Tibial nerve (tissue), 4 donors: ENCODE measurements around the gene ZNF775. TPM values are rescaled to one million over a fixed set of nuclear protein-coding genes. Genes with fewer than 3 reads are reported as not detected.

ENCODE experiments used
- DNase-seq, 2 donors: peaks; one replicate each; pipeline ENCODE4 v3.0.0-alpha.2; 2019; ENCODE audit warnings: low spot score in 2 of 2
- H3K27ac ChIP-seq, 4 donors: fragments of 200-600 bp; sonication (generic) in 3 of 4; one replicate each; pipeline ENCODE4 v1.5.1; 2017 to 2019; ENCODE audit warnings: mild to moderate bottlenecking in 1 of 4
- H3K27me3 ChIP-seq, 2 donors: fragments of 200-600 bp; sonication (generic) in 1 of 2; one replicate each; pipeline versions ENCODE4 v1.5.1 to v1.6.0; 2017 to 2019
- H3K36me3 ChIP-seq, 3 donors: fragments of 200-600 bp; sonication (generic); one replicate each; pipeline ENCODE4 v1.5.1; 2018 to 2019
- H3K4me1 ChIP-seq, 4 donors: fragments of 200-600 bp; sonication (generic) in 3 of 4; one replicate each; pipeline ENCODE4 v1.5.1; 2017 to 2019
- H3K4me3 ChIP-seq, 4 donors: fragments of 200-600 bp; sonication (generic) in 3 of 4; one replicate each; pipeline ENCODE4 v1.5.1; 2017 to 2019; ENCODE audit warnings: mild to moderate bottlenecking in 1 of 4, moderate library complexity in 1 of 4
- H3K9me3 ChIP-seq, 4 donors: fragments of 200-600 bp; sonication (generic) in 3 of 4; one replicate each; pipeline ENCODE4 v1.5.1; 2017 to 2019
- EP300 ChIP-seq, 2 donors: sonication (generic); formaldehyde crosslinking; IDR thresholded peaks; one replicate each; pipeline ENCODE4 v1.6.1; 2017; ENCODE audit warnings: antibody characterized with exemption in 2 of 2, mild to moderate bottlenecking in 1 of 2
- POLR2A ChIP-seq, 2 donors: fragments of 450-650 bp; IDR thresholded peaks; one replicate each; pipeline ENCODE4 v1.6.1; 2017; ENCODE audit warnings: antibody characterized with exemption in 2 of 2, mild to moderate bottlenecking in 2 of 2, moderate library complexity in 2 of 2
- WGBS, 2 donors: methylation state at CpG; one replicate each; pipeline ENCODE4 v1.1.5; 2018; 5-methylcytosine and 5-hydroxymethylcytosine counted together
- total RNA-seq, 4 donors: library from RNA; depleted of rRNA; stranded (reverse); fragments of >200 nt; gene quantifications; one replicate each; pipeline ENCODE4 v1.1.0, GENCODE V29; 2016
- TF ChIP-seq, protein P1 (sequence below), 5 experiments: fragments of 200-600 bp in 3 of 5; fragments of 450-650 bp in 2 of 5; sonication (generic) in 3 of 5; IDR thresholded peaks; one replicate each; pipeline ENCODE4 v1.5.1; 2016 to 2019; ENCODE audit warnings: antibody characterized with exemption in 5 of 5, mild to moderate bottlenecking in 3 of 5, moderate library complexity in 2 of 5

The ZNF775 gene
- total RNA-seq, 4 donors from 2014 or later = 5.9 to 14.3 (median 11.6) TPM

- H3K27me3 ChIP-seq = no peaks in the 10 kb centered on the region
- TF ChIP-seq, protein P1, sequence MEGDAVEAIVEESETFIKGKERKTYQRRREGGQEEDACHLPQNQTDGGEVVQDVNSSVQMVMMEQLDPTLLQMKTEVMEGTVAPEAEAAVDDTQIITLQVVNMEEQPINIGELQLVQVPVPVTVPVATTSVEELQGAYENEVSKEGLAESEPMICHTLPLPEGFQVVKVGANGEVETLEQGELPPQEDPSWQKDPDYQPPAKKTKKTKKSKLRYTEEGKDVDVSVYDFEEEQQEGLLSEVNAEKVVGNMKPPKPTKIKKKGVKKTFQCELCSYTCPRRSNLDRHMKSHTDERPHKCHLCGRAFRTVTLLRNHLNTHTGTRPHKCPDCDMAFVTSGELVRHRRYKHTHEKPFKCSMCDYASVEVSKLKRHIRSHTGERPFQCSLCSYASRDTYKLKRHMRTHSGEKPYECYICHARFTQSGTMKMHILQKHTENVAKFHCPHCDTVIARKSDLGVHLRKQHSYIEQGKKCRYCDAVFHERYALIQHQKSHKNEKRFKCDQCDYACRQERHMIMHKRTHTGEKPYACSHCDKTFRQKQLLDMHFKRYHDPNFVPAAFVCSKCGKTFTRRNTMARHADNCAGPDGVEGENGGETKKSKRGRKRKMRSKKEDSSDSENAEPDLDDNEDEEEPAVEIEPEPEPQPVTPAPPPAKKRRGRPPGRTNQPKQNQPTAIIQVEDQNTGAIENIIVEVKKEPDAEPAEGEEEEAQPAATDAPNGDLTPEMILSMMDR (IDR thresholded peaks at IDR 0.05) = no peak
- no peak for TF ChIP-seq POLR2A (IDR thresholded peaks at IDR 0.05)
- TF ChIP-seq EP300 (IDR thresholded peaks at IDR 0.05) = no peak
- H3K4me1 ChIP-seq = no peaks in the 10 kb centered on the region
- WGBS, 2 donors = 33 to 43% methylated on average over 9 to 11 of the region's 11 CpGs
- H3K4me3 ChIP-seq = no peak overlapping the region
- no peaks in the 10 kb centered on the region for H3K36me3 ChIP-seq
- DNase-seq = no peak
- no peak overlapping the region for H3K27ac ChIP-seq
- H3K9me3 ChIP-seq = no peaks in the 10 kb centered on the region
These were observed 49.7 kb downstream of the ZNF775 start for GRCh38 chr7:150428671-150429451.

DNA sequence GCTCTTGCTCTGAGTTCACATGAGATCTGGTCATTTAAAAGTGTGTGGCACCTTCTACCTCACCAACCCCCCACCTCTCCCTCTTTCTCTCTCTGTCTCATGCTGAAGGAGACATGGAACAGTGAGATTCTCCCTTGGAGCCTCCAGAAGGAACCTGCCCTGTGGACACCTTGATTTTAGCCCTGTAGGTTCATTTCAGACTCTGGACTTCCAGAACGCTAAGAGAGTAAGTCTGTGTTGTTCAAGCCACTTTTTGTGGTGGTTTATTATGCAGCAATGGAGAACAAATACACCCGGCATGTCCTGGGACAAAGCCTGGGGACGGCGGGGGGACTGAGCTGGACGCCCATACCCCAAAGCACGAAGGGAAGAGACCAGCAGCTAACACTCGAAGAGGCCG lies 50.6 kb downstream of the ZNF775 start:
- 80 to 94% methylated on average over 7 to 8 of the region's 8 CpGs for WGBS, 2 donors
- H3K9me3 ChIP-seq = no peaks in the 10 kb centered on the region
- no peak for DNase-seq
- H3K4me3 ChIP-seq = no peak overlapping the region
- H3K4me1 ChIP-seq = peaks cover 0 to under 1% (median 0%) of the 10 kb centered on the region in 4 donors
- no peaks in the 10 kb centered on the region for H3K27me3 ChIP-seq
- H3K36me3 ChIP-seq = no peaks in the 10 kb centered on the region
- H3K27ac ChIP-seq = no peak overlapping the region
- no peak for TF ChIP-seq EP300 (IDR thresholded peaks at IDR 0.05)
- TF ChIP-seq, protein P1 (IDR thresholded peaks at IDR 0.05) = no peak
- TF ChIP-seq POLR2A (IDR thresholded peaks at IDR 0.05) = no peak

DNA sequence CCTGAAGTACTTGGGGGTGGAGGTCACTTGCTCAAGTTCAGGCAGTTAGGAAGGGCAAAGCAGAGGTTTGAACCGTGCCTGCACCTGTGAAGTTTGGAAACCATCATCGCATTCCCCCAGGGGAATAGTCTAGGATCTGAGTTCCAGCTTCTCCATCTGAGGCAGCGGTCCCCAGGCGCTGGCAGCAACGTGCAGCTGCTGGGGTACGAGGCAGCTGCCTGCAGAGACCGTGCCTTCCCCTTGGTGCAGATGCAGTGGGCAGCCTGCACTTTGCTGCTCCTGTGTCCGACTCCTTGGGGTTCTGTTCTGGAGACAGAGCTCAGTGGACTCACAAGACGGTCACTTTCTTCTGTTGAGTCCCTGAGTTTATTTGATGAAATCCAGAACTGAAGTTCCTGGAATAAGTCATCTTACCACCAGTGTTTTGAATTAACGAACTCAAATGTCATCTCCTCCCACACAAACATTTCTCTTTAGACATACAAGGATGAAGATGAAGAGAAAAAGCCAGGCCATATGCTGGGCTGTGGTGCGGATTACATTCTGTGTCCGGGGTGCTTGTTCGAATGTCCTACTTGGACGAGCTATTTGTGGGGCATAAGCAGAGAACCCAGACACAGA lies 51.4 kb downstream of the ZNF775 start:
- 75 to 81% methylated on average over 13 to 14 of the region's 14 CpGs for WGBS, 2 donors
- H3K4me3 ChIP-seq = no peak overlapping the region
- no peaks in the 10 kb centered on the region for H3K27me3 ChIP-seq
- H3K27ac ChIP-seq = no peak overlapping the region
- DNase-seq = no peak
- H3K36me3 ChIP-seq = no peaks in the 10 kb centered on the region
- peaks cover 0 to 4% (median 0%) of the 10 kb centered on the region in 4 donors for H3K4me1 ChIP-seq
- no peaks in the 10 kb centered on the region for H3K9me3 ChIP-seq
- TF ChIP-seq EP300 (IDR thresholded peaks at IDR 0.05) (no peak), POLR2A (IDR thresholded peaks at IDR 0.05) (no peak)
- TF ChIP-seq, protein P1 (IDR thresholded peaks at IDR 0.05) = no peak

DNA sequence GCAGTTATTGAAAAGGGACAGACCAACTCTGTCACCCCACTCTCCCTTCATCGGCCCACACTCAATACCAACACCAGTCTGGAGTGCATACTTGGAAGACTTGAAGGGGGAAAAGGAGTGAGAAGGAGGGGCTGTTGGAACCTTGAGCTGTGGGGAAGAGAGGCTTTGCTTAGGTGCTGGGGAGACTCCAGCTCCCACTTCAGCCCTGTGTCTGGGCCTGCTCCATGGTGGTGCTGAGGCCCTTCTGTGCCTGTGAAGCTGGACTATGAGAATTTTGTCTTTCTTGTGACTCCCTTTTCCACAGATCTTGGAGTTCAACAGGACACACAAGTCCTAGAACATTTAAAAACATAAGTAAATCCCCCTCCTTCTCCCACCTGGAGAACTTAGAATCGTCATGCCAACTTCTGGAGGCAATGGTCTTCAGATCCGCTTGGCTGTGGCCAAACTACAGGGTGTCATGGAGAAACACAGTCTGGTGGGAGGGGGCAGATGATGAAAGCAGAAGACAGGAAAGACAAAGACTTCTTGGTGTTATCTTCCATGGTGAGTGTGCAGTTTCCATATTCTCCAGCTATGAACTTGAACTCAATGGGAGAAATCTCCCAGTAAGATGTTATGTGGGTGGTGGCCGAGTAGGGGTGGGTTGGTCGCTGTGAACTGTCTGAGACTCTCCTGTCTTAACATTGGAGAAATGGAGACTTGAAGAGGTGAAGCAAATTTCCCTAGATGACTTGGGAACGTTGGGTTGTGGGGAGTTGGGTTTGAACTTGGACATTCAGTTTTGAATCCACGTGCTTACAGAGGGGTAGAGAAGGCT lies 52.9 kb downstream of the ZNF775 start:
- 87 to 89% methylated on average over 7 of the region's 7 CpGs for WGBS, 2 donors
- Histone ChIP-seq H3K36me3 (no peaks in the 10 kb centered on the region), H3K4me1 (peaks cover 0 to 4% (median 0%) of the 10 kb centered on the region in 4 donors), H3K27me3 (no peaks in the 10 kb centered on the region), H3K4me3 (no peak overlapping the region), H3K27ac (no peak overlapping the region), H3K9me3 (no peaks in the 10 kb centered on the region)
- DNase-seq = no peak
- TF ChIP-seq POLR2A (IDR thresholded peaks at IDR 0.05) (no peak), EP300 (IDR thresholded peaks at IDR 0.05) (no peak)
- TF ChIP-seq, protein P1 (IDR thresholded peaks at IDR 0.05) = no peak
